Muscle layer of colon (tissue), 2 donors: ENCODE results near the gene TRIM59.
A peak's percentile ranks its signal among the peaks of the same experiment; 100 is the strongest.

Experiments used
- H3K27ac ChIP-seq: one replicate; pipeline ENCODE4 v1.7.0; 2013; ENCODE audit warnings: low read depth, mild to moderate bottlenecking, low read length, moderate library complexity
- H3K27me3 ChIP-seq, 2 donors: one replicate each; pipeline ENCODE4 v1.7.0; 2013; ENCODE audit warnings: low read length in 2 of 2, mild to moderate bottlenecking in 2 of 2; ENCODE audit not compliant: insufficient read depth in 2 of 2, control insufficient read depth in 1 of 2
- H3K36me3 ChIP-seq: one replicate; pipeline ENCODE4 v1.7.0; 2013; ENCODE audit warnings: mild to moderate bottlenecking, low read length; ENCODE audit not compliant: insufficient read depth
- H3K4me1 ChIP-seq: one replicate; pipeline ENCODE4 v1.7.0; 2013; ENCODE audit warnings: mild to moderate bottlenecking, low read length; ENCODE audit not compliant: insufficient read depth
- H3K4me3 ChIP-seq, 2 donors: one replicate each; pipeline ENCODE4 v1.7.0; 2013; ENCODE audit warnings: low read length in 2 of 2, low read depth in 1 of 2, mild to moderate bottlenecking in 1 of 2, moderate library complexity in 1 of 2
- H3K9ac ChIP-seq: one replicate; pipeline ENCODE4 v1.7.0; 2013; ENCODE audit warnings: low read length
- H3K9me3 ChIP-seq: one replicate; pipeline ENCODE4 v1.7.0; 2013; ENCODE audit warnings: mild to moderate bottlenecking, low read length
- donor health status: abdominal sarcoma.
- donor health status: Adenocarcinoma of cecum.

Gene TRIM59, protein sequence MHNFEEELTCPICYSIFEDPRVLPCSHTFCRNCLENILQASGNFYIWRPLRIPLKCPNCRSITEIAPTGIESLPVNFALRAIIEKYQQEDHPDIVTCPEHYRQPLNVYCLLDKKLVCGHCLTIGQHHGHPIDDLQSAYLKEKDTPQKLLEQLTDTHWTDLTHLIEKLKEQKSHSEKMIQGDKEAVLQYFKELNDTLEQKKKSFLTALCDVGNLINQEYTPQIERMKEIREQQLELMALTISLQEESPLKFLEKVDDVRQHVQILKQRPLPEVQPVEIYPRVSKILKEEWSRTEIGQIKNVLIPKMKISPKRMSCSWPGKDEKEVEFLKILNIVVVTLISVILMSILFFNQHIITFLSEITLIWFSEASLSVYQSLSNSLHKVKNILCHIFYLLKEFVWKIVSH

GRCh38 chr3:160449636-160450598, at the start of gene TRIM59:
Gene TRIM59, minus strand, starts transcription at chr3:160449786. Its CDS starts 10,603 bp downstream, at chr3:160439183.
- Histone ChIP-seq H3K9me3 (no peaks in the 10 kb centered on the region), H3K36me3 (no peaks in the 10 kb centered on the region), H3K9ac (peak within 1 kb of the TSS; percentile 19), H3K4me1 (peaks cover 12% of the 10 kb centered on the region), H3K4me3 (peak within 1 kb of the TSS; percentile 64 to 78), H3K27ac (peak within 1 kb of the TSS; percentile 87), H3K27me3 (peaks cover 0 to 7% of the 10 kb centered on the region in 2 donors)

- Histone ChIP-seq H3K4me3 (no peak overlapping the region), H3K36me3 (peaks cover 21% of the 10 kb centered on the region), H3K9ac (no peak overlapping the region)
These were observed 48.6 kb upstream of the TRIM59 start for GRCh38 chr3:160498202-160498601.

DNA sequence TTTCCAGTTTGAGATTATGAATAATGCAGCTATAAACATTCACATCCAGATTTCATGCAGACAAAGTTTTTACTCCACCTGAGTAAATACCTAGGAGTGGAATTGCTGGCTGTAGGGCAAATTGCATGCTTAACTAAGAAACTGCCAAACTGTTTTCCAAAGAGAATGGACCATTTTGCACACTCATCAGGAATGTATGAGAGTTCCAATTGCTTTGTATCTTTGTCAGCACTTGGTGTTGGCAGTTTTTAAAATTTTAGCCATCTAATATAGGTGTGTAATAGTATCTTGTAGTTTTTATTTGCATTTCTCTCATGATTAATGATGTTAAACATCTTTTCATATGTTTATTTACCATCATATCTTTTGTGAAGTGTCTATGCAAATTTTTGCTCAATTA, 40.6 kb upstream of the TRIM59 start:
- H3K9ac ChIP-seq, result no peak overlapping the region
- H3K27ac ChIP-seq, result no peak overlapping the region
- H3K36me3 ChIP-seq, result no peaks in the 10 kb centered on the region
- H3K27me3 ChIP-seq, result no peaks in the 10 kb centered on the region
- H3K9me3 ChIP-seq, result no peaks in the 10 kb centered on the region
- no peaks in the 10 kb centered on the region for H3K4me1 ChIP-seq
- no peak overlapping the region for H3K4me3 ChIP-seq

More at GRCh38 chr3:160498202-160498601, 48.6 kb upstream of the TRIM59 start:
- no peaks in the 10 kb centered on the region for H3K9me3 ChIP-seq
- H3K4me1 ChIP-seq, result no peaks in the 10 kb centered on the region
- no peak overlapping the region for H3K27ac ChIP-seq
- H3K27me3 ChIP-seq, result no peaks in the 10 kb centered on the region

GRCh38 chr3:160486459-160486869, 36.9 kb upstream of the TRIM59 start:
- H3K4me1 ChIP-seq, result no peaks in the 10 kb centered on the region
- no peaks in the 10 kb centered on the region for H3K27me3 ChIP-seq
- no peaks in the 10 kb centered on the region for H3K36me3 ChIP-seq
- no peaks in the 10 kb centered on the region for H3K9me3 ChIP-seq
- H3K9ac ChIP-seq, result no peak overlapping the region
- no peak overlapping the region for H3K4me3 ChIP-seq
- H3K27ac ChIP-seq, result no peak overlapping the region

DNA sequence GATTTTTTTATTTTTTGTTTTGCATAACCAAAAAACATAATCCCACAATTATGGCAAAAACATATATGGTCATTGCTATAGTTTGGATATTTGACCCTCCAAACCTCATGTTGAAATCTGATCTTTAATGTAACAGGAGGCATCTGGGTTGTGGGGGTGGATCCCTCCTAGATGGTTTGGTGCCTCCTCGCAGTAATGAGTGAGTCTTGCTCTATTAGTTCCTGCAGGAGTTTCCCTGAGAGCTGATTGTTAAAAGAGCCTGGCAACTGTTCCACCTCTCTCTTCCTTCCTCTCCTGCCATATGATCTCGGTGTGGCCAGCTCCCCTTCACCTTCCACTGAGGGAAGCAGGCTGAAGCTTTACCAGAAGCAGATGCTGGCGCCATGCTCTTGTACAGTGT, 33.2 kb upstream of the TRIM59 start:
- no peaks in the 10 kb centered on the region for H3K27me3 ChIP-seq
- no peak overlapping the region for H3K4me3 ChIP-seq
- no peaks in the 10 kb centered on the region for H3K4me1 ChIP-seq
- no peaks in the 10 kb centered on the region for H3K36me3 ChIP-seq
- H3K9me3 ChIP-seq, result no peaks in the 10 kb centered on the region
- no peak overlapping the region for H3K9ac ChIP-seq
- no peak overlapping the region for H3K27ac ChIP-seq

GRCh38 chr3:160481856-160482255, 32.3 kb upstream of the TRIM59 start:
- H3K27ac ChIP-seq, result no peak overlapping the region

GRCh38 chr3:160480931-160481330, 31.3 kb upstream of the TRIM59 start:
- Histone ChIP-seq H3K9me3 (no peaks in the 10 kb centered on the region), H3K27ac (no peak overlapping the region), H3K4me1 (no peaks in the 10 kb centered on the region), H3K27me3 (no peaks in the 10 kb centered on the region), H3K9ac (no peak overlapping the region), H3K36me3 (no peaks in the 10 kb centered on the region), H3K4me3 (no peak overlapping the region)

More at GRCh38 chr3:160481856-160482255, 32.3 kb upstream of the TRIM59 start:
- H3K4me3 ChIP-seq, result no peak overlapping the region
- no peaks in the 10 kb centered on the region for H3K4me1 ChIP-seq
- no peaks in the 10 kb centered on the region for H3K9me3 ChIP-seq
- H3K36me3 ChIP-seq, result no peaks in the 10 kb centered on the region
- no peak overlapping the region for H3K9ac ChIP-seq
- no peaks in the 10 kb centered on the region for H3K27me3 ChIP-seq

DNA sequence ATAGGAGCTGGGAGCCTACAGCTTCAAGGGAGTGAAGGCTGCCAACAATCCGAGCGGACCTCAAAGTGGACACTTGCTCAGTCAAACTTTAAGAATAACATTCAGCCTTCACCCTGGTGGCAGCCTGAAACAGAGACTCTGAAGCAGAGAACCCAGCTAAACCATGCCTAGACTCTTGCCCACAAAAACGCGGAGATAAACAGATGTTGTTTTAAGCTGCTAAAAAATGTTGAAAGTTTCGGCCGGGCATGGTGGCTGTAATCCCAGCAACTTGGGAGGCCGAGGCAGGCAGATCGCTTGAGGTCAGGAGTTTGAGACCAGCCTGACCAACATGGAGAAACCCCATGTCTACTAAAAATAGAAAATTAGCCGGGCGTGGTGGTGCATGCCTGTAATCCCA, 29.8 kb upstream of the TRIM59 start:
- H3K4me1 ChIP-seq, result no peaks in the 10 kb centered on the region
- H3K27me3 ChIP-seq, result no peaks in the 10 kb centered on the region
- H3K36me3 ChIP-seq, result no peaks in the 10 kb centered on the region
- no peak overlapping the region for H3K27ac ChIP-seq
- no peaks in the 10 kb centered on the region for H3K9me3 ChIP-seq
- no peak overlapping the region for H3K9ac ChIP-seq
- no peak overlapping the region for H3K4me3 ChIP-seq

GRCh38 chr3:160478338-160478737, 28.8 kb upstream of the TRIM59 start:
- Histone ChIP-seq H3K27me3 (no peaks in the 10 kb centered on the region), H3K27ac (no peak overlapping the region), H3K9me3 (no peaks in the 10 kb centered on the region), H3K4me3 (no peak overlapping the region), H3K4me1 (no peaks in the 10 kb centered on the region), H3K9ac (no peak overlapping the region), H3K36me3 (no peaks in the 10 kb centered on the region)

GRCh38 chr3:160477750-160478149, 28.2 kb upstream of the TRIM59 start:
- no peak overlapping the region for H3K4me3 ChIP-seq
- no peaks in the 10 kb centered on the region for H3K36me3 ChIP-seq
- H3K27ac ChIP-seq, result no peak overlapping the region
- H3K9ac ChIP-seq, result no peak overlapping the region
- H3K4me1 ChIP-seq, result no peaks in the 10 kb centered on the region
- no peaks in the 10 kb centered on the region for H3K9me3 ChIP-seq
- H3K27me3 ChIP-seq, result no peaks in the 10 kb centered on the region

- no peak overlapping the region for H3K27ac ChIP-seq
- H3K27me3 ChIP-seq, result no peaks in the 10 kb centered on the region
- H3K9ac ChIP-seq, result no peak overlapping the region
- no peaks in the 10 kb centered on the region for H3K9me3 ChIP-seq
- H3K4me3 ChIP-seq, result no peak overlapping the region
- no peaks in the 10 kb centered on the region for H3K4me1 ChIP-seq
- no peaks in the 10 kb centered on the region for H3K36me3 ChIP-seq
These were observed 26.3 kb upstream of the TRIM59 start for GRCh38 chr3:160475884-160476283.
